K562 (cell line): ENCODE measurements around the gene GAS1. TPM values are rescaled to one million over a fixed set of nuclear protein-coding genes. Genes with fewer than 3 reads are reported as not detected.

ENCODE experiments used
- ATAC-seq: fragments of 200-7000 bp; cut with Tn5 transposase; 3 replicates; pipeline ENCODE4 v1.9.1; 2020; ENCODE audit warnings: moderate library complexity
- BruUV-seq: library from RNA; stranded (reverse); fragments of 400-500 nt; replicated peaks from 2 replicates; lab custom pipeline; 2021; lab: Mats Ljungman, UMichigan
- CTCF ChIA-PET: fragments of 300-600 bp; formaldehyde crosslinking; extraction: SDS; loops from one replicate; lab custom pipeline; 2021; ENCODE audit warnings: low intra/inter-chr PET ratio; lab: Yijun Ruan, JAX
- POLR2A ChIA-PET: fragments of 300-600, 350-650 bp; sonication (Branson Sonifier 250); formaldehyde crosslinking; extraction: SDS; loops from one replicate; lab custom pipeline; 2021; ENCODE audit warnings: antibody characterized with exemption, inconsistent platforms; lab: Yijun Ruan, JAX
- DNase-seq, 4 experiments: peaks; one replicate each; pipeline versions ENCODE4 v3.0.0 to v3.0.0-alpha.2; 2011 to 2018; ENCODE audit warnings: low spot score in 3 of 4, mixed read lengths in 3 of 4; ENCODE audit errors: extremely low read depth in 1 of 4
- FAIRE-seq: peaks from 2 replicates; lab custom pipeline; 2011; peaks lifted over from hg19 to GRCh38; lab: Jason Lieb, UNC
- H2AFZ ChIP-seq: 2 replicates; pipeline ENCODE4 v1.6.0; 2011; ENCODE audit warnings: low read depth, low read length, control low read depth, inconsistent platforms
- H3K27ac ChIP-seq: fragments of 200-600 bp; 3 replicates; pipeline ENCODE4 v1.8.0; 2011; ENCODE audit warnings: low read depth, mild to moderate bottlenecking, control low read depth, inconsistent platforms, low read length, moderate library complexity, mixed read lengths; ENCODE audit errors: extremely low read depth
- H3K27me3 ChIP-seq, 2 experiments: fragments of 300-600 bp in 1 of 2; 2 replicates in 1 of 2; 3 replicates in 1 of 2; pipeline versions ENCODE4 v1.6.0 to v1.8.0; 2011; ENCODE audit warnings: inconsistent platforms in 2 of 2, low read length in 2 of 2, mild to moderate bottlenecking in 1 of 2, mixed read lengths in 1 of 2, moderate library complexity in 1 of 2; ENCODE audit not compliant: control insufficient read depth in 2 of 2, insufficient read depth in 2 of 2
- H3K36me3 ChIP-seq: fragments of 300-600 bp; 3 replicates; pipeline ENCODE4 v1.8.0; 2011; ENCODE audit warnings: mild to moderate bottlenecking, low read length, inconsistent platforms; ENCODE audit not compliant: control insufficient read depth, insufficient read depth
- H3K4me1 ChIP-seq, 2 experiments: fragments of 200-600 bp in 1 of 2; replicated peaks in 1 of 2; 2 replicates in 1 of 2; 3 replicates in 1 of 2; pipeline versions ENCODE4 v1.5.1 to v1.8.0; 2011; ENCODE audit warnings: inconsistent platforms in 2 of 2, low read length in 2 of 2, mild to moderate bottlenecking in 1 of 2, mixed read lengths in 1 of 2, moderate library complexity in 1 of 2; ENCODE audit not compliant: control insufficient read depth in 2 of 2, insufficient read depth in 2 of 2
- H3K4me2 ChIP-seq: 2 replicates; pipeline ENCODE4 v1.6.1; 2011; ENCODE audit warnings: low read length, control low read depth, inconsistent platforms, mixed read lengths; ENCODE audit not compliant: insufficient read depth
- H3K4me3 ChIP-seq: fragments of 200-600 bp; sonication (generic), shearing (Covaris generic); 2 replicates; pipeline ENCODE4 v1.5.1; 2016; ENCODE audit warnings: control low read depth, inconsistent platforms
- H3K79me2 ChIP-seq: fragments of 200-600 bp; 3 replicates; pipeline ENCODE4 v1.8.0; 2011; ENCODE audit warnings: low read length, inconsistent platforms; ENCODE audit not compliant: control insufficient read depth, insufficient read depth
- H3K9ac ChIP-seq, 2 experiments: 2 replicates each; pipeline versions ENCODE4 v1.6.0 to v1.6.1; 2011; ENCODE audit warnings: low read depth in 2 of 2, low read length in 2 of 2, control low read depth in 1 of 2, inconsistent platforms in 1 of 2, mild to moderate bottlenecking in 1 of 2, mixed read lengths in 1 of 2; ENCODE audit not compliant: insufficient read depth in 1 of 2
- H3K9me1 ChIP-seq: one replicate; pipeline ENCODE4 v1.6.0; 2011; ENCODE audit warnings: inconsistent platforms, mild to moderate bottlenecking, low read length, moderate library complexity; ENCODE audit not compliant: control insufficient read depth, insufficient read depth
- H3K9me3 ChIP-seq: replicated peaks from 2 replicates; pipeline ENCODE4 v1.5.1; 2011; ENCODE audit warnings: low read depth, low read length, inconsistent platforms; ENCODE audit not compliant: control insufficient read depth, insufficient read depth
- H4K20me1 ChIP-seq: replicated peaks from 2 replicates; pipeline ENCODE4 v1.6.1; 2011; ENCODE audit warnings: low read length, inconsistent platforms, mixed read lengths; ENCODE audit not compliant: control insufficient read depth, insufficient read depth
- FOXK1 ChIP-seq: sonication (generic); formaldehyde crosslinking; IDR thresholded peaks from 2 replicates; pipeline ENCODE4 v1.8.0; 2022; ENCODE audit warnings: missing genetic modification reagents, mild to moderate bottlenecking, borderline replicate concordance
- NFRKB ChIP-seq: fragments of 450-650 bp; IDR thresholded peaks from 2 replicates; pipeline ENCODE4 v1.6.1; 2016; ENCODE audit warnings: low read depth
- POLR2H ChIP-seq: IDR thresholded peaks from 2 replicates; pipeline ENCODE4 v1.6.1; 2016; ENCODE audit warnings: missing genetic modification characterization, low read depth, mild to moderate bottlenecking, control low read depth, missing compliant biosample characterization, moderate library complexity
- RHOXF2B ChIP-seq: fragments of 250-450 bp; sonication (Bioruptor Pico); conservative IDR thresholded peaks from 2 replicates; pipeline ENCODE4 v1.5.1; 2021
- SMAD1 ChIP-seq: fragments of 150-350 bp; IDR thresholded peaks from 2 replicates; pipeline ENCODE4 v1.6.1; 2014; ENCODE audit warnings: low read length, low read depth; ENCODE audit not compliant: partially characterized antibody
- WGBS: fragments of 100-300 bp; shearing (Covaris generic); methylation state at CpG from one replicate; pipeline ENCODE4 v1.1.6; 2016; ENCODE audit warnings: low coverage, mixed read lengths; ENCODE audit not compliant: insufficient coverage; ENCODE audit errors: missing lambda C conversion rate; 5-methylcytosine and 5-hydroxymethylcytosine counted together
- in situ Hi-C: fragments of 300-500 bp; cut with MboI; formaldehyde crosslinking; loops from 4 replicates; pipeline ENCODE4 v1.15.0; 2018; ENCODE audit warnings: inconsistent platforms, mixed read lengths
- intact Hi-C: fragments of 100-400 bp; cut with micrococcal nuclease; formaldehyde crosslinking; loops from 2 replicates; pipeline ENCODE4 v1.14.2; 2022
- polyA plus RNA-seq, 8 experiments: library from polyadenylated mRNA; depleted of rRNA in 4 of 8; stranded (reverse) in 5 of 8; unstranded in 3 of 8; fragments of >200 nt; fragmentation: Nextera tagmentation in 2 of 8; fragmentation: Illumina TruSeq in 1 of 8; extraction: Ambion mirVana in 2 of 8; extraction: Trizol in 1 of 8; gene quantifications; 2 replicates each; pipeline versions ENCODE4 v1.2.1 to v1.2.3, GENCODE V29; 2011 to 2014; ENCODE audit warnings: inconsistent platforms in 1 of 8, missing spikeins in 1 of 8
- total RNA-seq, 7 experiments: library from RNA; depleted of rRNA in 6 of 7; stranded (reverse); fragments of >200 nt in 6 of 7; fragmentation: Illumina TruSeq in 2 of 7; extraction: Trizol in 2 of 7; gene quantifications; 2 replicates each; pipeline versions ENCODE4 v1.2.1 to v1.2.3, GENCODE V29; 2011 to 2021; ENCODE audit warnings: low replicate concordance in 1 of 7
- TF ChIP-seq, protein P1 (sequence below): fragments of 200-400 bp; formaldehyde crosslinking; IDR thresholded peaks from 2 replicates; pipeline ENCODE4 v1.6.1; 2017; ENCODE audit warnings: mild to moderate bottlenecking, low read depth, low read length, moderate library complexity

Gene GAS1
- total and polyA plus RNA-seq, 9 of the 15 experiments (the other 6 are each of a cell fraction or from before 2014, with no cell fraction given) = 0.07 to 0.09 TPM; not detected in 7

DNA sequence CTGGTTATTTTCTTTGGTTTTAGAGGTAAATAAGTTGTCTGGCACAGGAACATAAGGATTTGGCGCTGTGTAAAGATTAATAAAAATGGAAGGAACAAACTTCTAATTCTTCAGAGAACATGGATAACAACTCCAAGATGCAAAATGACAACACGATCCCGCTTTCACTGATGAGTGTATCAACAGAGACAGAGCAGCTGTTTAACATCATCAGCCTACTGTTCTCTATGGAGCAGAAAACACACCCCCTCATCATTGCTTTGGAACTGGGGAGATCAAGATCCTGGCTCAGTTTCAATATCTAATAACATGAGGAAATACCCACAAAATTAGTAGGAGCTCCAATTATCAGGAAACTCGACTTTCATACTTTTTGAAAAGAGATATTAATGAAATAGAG lies 8.3 kb upstream of the GAS1 start:
- Histone ChIP-seq H3K4me2 (no peak overlapping the region), H3K27ac (no peak overlapping the region), H4K20me1 (no peaks in the 10 kb centered on the region), H3K4me3 (no peak overlapping the region), H2AFZ (no peak overlapping the region), H3K4me1 (no peaks in the 10 kb centered on the region; a peak in 1 of 5 replicates), H3K9me3 (no peaks in the 10 kb centered on the region), H3K9ac (no peak overlapping the region), H3K27me3 (no peaks in the 10 kb centered on the region), H3K9me1 (no peaks in the 10 kb centered on the region), H3K36me3 (no peaks in the 10 kb centered on the region), H3K79me2 (no peaks in the 10 kb centered on the region)
- TF ChIP-seq NFRKB = no peak
- no peak for TF ChIP-seq RHOXF2B (CRISPR knock-in tag)
- no peak for TF ChIP-seq SMAD1
- BruUV-seq = no TSS peak
- ATAC-seq = no peak
- FAIRE-seq = no peak
- WGBS = 0% methylated on average over 4 of the region's 4 CpGs
- DNase-seq = no peak
- ChIA-PET POLR2A (interaction anchor here (0.6 kb wide), 1 partner anchor 21 kb away, joined by 4 read pairs; no protein-coding TSS in a partner anchor), CTCF (no interaction called here)
- intact Hi-C loops = no loop called here
- in situ Hi-C loops = no loop called here

DNA sequence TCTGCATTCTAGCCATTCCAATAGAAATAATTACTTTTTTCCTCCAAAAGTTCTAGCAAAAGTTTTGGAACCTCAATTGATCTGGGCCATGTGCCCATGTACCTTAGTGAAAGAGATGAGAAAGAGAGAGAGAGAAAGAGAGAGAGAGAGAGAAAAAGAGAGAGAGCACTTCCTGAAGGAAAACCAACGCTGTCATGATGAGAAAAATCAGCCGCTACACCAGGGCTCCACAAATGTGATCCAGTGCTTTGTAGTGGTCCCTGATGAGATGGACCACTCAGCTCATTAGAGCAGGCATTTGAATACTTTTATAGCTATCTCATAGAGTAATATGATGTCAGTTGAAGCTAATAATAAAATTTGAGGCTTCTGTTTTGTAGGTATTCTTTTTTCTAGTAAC lies 7.7 kb upstream of the GAS1 start:
- no peak overlapping the region for H2AFZ ChIP-seq
- no peaks in the 10 kb centered on the region for H3K9me3 ChIP-seq
- BruUV-seq = no TSS peak
- DNase-seq (no peak), ATAC-seq (no peak), FAIRE-seq (no peak)
- H4K20me1 ChIP-seq = no peaks in the 10 kb centered on the region
- in situ Hi-C loops (no loop called here), intact Hi-C loops (no loop called here)
- H3K4me3 ChIP-seq = no peak overlapping the region
- H3K27me3 ChIP-seq = no peaks in the 10 kb centered on the region
- POLR2A ChIA-PET = no interaction called here
- TF ChIP-seq POLR2H (tag) (no peak), FOXK1 (CRISPR knock-in tag) (no peak)
- TF ChIP-seq, protein P1, sequence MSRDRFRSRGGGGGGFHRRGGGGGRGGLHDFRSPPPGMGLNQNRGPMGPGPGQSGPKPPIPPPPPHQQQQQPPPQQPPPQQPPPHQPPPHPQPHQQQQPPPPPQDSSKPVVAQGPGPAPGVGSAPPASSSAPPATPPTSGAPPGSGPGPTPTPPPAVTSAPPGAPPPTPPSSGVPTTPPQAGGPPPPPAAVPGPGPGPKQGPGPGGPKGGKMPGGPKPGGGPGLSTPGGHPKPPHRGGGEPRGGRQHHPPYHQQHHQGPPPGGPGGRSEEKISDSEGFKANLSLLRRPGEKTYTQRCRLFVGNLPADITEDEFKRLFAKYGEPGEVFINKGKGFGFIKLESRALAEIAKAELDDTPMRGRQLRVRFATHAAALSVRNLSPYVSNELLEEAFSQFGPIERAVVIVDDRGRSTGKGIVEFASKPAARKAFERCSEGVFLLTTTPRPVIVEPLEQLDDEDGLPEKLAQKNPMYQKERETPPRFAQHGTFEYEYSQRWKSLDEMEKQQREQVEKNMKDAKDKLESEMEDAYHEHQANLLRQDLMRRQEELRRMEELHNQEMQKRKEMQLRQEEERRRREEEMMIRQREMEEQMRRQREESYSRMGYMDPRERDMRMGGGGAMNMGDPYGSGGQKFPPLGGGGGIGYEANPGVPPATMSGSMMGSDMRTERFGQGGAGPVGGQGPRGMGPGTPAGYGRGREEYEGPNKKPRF = no peak
- H3K36me3 ChIP-seq = no peaks in the 10 kb centered on the region
- H3K9me1 ChIP-seq = no peaks in the 10 kb centered on the region
- no peaks in the 10 kb centered on the region; a peak in 1 of 5 replicates for H3K4me1 ChIP-seq
- no peak overlapping the region for H3K27ac ChIP-seq
- CTCF ChIA-PET = no interaction called here
- 0% methylated on average over 2 of the region's 2 CpGs for WGBS
- H3K79me2 ChIP-seq = no peaks in the 10 kb centered on the region
- no peak overlapping the region for H3K4me2 ChIP-seq
- no peak overlapping the region for H3K9ac ChIP-seq
